Measurements from ENCODE around the gene RAB6C.
"Not testable (repeated sequence)": the region's sequence is repeated elsewhere in the genome, so short reads cannot be mapped to it uniquely, and the experiment has no call there.

Gene RAB6C

DNA sequence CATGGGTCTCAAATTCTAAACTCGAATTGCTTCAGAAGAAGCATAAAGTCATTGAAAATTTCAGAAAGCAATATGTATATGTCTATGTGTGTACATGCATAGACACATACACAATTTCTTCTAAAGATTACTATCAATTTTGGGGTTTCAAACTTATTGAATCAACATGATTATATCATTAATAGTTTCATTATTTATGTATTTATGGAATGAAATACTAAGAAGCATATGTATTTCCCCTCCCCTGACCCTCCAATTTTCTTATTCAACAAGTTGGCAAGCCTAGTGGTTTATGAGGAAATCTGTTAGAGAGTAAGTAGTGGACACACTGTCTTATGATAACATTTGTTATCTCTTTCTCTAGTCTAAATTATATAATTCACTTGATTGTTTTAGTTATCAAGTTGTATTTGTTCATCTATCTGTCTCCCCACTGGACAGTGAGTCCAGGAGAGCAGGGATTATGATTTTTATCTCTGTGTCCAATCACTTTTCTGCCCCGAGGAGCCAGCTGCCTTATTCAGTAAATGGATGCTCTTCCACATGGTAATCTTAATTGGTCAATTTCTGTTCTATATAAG lies 17.3 kb downstream of the RAB6C start:
- DNase-seq, result not testable (repeated sequence)

DNA sequence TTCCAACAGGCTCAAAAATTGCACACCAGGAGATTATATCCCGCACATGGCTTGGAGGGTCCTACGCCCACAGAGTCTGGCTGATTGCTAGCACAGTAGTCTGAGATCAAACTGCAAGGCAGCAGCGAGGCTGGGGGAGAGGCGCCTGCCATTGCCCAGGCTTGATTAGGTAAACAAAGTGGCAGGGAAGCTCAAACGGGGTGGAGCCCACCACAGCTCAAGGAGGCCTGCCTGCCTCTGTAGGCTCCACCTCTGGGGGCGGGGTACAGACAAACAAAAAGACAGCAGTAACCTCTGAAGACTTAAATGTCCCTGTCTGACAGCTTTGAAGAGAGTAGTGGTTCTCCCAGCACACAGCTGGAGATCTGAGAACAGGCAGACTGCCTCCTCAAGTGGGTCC lies 19.3 kb downstream of the RAB6C start:
- not testable (repeated sequence) for DNase-seq

DNA sequence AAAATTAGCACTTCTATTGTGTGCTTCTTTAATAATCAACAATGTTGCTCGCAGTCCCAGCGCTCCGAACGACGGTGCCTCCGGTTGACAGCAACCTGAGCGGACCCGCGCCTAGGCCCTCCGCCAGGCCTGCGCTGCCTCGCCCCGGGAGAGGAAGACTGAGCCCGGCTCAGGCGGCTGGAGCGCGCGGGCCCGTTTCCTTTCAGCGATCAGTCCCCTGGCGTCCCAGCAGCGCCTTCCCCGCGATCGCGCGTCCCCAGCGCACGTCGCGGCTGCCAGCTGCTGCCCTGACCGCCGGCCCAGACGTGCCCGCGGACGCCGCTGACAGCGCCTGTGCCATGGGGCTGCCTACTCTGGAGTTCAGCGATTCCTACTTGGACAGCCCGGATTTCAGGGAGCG lies 26.4 kb downstream of the RAB6C start:
- not testable (repeated sequence) for DNase-seq

- not testable (repeated sequence) for DNase-seq
Measured at GRCh38 chr2:130016701-130017100, 37.2 kb downstream of the RAB6C start.

DNA sequence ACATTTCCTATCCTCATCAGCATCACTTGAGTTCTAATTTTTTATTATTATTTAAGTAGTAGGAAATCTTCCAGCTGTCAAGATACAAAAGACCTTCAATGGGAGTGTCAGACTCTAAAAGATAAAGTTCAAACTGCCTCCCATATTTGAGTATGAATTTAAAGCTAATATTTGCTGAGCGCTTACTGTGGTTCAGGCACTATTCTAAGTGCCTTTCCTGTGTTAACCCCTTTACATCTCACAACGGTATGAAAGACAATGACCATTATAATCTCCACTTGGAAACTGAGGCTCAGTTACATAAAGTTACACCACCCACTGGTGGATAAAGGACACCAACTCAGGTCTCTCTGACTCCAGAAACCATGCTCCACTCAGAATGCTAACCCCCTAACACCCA lies 39.9 kb downstream of the RAB6C start:
- DNase-seq, result no peak

- DNase-seq, result not testable (repeated sequence)
Measured at GRCh38 chr2:130020069-130020468, 40.6 kb downstream of the RAB6C start.

DNA sequence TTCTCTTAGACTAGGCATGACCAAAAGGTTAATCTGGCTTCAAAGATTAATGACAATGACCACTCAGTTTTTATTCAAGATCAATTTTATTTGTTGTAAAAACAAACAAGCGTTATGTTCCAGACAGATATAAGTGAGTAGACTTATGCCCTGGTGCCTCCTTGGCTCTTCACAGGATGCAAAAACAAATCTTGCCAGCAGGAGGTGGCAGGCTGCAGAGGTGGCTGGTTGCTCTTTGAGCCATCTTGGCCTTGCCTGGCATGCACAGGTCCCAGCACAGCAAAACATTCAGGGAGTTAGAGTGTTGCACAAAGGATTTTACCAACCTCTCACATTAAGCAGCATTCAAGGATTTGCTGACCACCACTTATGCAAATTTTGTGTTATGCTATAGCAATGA lies 46.5 kb downstream of the RAB6C start:
- DNase-seq, result not testable (repeated sequence)
